AG09309 (cell line): ENCODE measurements around the gene TNFAIP8.

Source experiments
- DNase-seq: peaks from one replicate; pipeline ENCODE4 v3.0.0-alpha.2; 2010; ENCODE audit warnings: low read depth
- H3K4me3 ChIP-seq: 2 replicates; pipeline ENCODE4 v1.5.1; 2011; ENCODE audit warnings: mild to moderate bottlenecking, low read depth, low read length, moderate library complexity; ENCODE audit not compliant: control insufficient read depth
- TF ChIP-seq, protein P1 (sequence below): IDR thresholded peaks from 2 replicates; pipeline ENCODE4 v1.5.1; 2011; ENCODE audit warnings: mild to moderate bottlenecking, low read depth, low read length, inconsistent platforms; ENCODE audit not compliant: insufficient read depth, control insufficient read depth; ENCODE audit errors: missing control alignments

Gene TNFAIP8

DNA sequence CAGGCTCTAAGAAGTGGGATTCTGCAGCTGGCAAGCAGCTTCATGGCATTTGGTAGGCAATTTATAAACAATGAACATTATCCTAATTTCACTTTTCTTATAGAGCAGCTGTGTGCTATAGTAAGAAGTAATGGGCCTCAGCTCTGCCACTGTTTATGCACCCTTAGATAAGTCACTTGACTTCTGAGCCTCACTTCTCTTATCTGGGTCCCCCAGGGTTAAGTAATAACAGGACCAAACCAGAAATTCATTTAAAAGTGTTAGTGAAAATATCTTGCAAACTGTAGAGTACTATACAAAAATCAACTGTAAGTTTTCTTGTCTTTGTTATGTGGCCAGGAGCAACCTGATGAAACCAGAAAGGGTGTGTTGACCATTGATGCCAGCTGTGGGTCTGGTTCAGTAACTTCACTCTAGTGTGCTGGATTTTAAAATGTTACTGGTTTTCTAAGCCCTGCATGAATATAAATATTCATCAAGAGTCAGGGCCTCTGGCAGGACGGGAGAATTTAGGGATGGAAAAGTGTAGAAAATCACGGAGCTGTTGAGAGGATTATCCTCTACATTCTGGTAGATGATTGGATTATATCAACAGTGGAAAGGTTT, 24.2 kb downstream of the TNFAIP8 start:
- no peak overlapping the region for H3K4me3 ChIP-seq
- TF ChIP-seq, protein P1, sequence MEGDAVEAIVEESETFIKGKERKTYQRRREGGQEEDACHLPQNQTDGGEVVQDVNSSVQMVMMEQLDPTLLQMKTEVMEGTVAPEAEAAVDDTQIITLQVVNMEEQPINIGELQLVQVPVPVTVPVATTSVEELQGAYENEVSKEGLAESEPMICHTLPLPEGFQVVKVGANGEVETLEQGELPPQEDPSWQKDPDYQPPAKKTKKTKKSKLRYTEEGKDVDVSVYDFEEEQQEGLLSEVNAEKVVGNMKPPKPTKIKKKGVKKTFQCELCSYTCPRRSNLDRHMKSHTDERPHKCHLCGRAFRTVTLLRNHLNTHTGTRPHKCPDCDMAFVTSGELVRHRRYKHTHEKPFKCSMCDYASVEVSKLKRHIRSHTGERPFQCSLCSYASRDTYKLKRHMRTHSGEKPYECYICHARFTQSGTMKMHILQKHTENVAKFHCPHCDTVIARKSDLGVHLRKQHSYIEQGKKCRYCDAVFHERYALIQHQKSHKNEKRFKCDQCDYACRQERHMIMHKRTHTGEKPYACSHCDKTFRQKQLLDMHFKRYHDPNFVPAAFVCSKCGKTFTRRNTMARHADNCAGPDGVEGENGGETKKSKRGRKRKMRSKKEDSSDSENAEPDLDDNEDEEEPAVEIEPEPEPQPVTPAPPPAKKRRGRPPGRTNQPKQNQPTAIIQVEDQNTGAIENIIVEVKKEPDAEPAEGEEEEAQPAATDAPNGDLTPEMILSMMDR, result no peak
- no peak for DNase-seq

- DNase-seq, result no peak
- TF ChIP-seq, protein P1, result no peak
These were observed 26.4 kb downstream of the TNFAIP8 start for GRCh38 chr5:119382169-119382568.

DNA sequence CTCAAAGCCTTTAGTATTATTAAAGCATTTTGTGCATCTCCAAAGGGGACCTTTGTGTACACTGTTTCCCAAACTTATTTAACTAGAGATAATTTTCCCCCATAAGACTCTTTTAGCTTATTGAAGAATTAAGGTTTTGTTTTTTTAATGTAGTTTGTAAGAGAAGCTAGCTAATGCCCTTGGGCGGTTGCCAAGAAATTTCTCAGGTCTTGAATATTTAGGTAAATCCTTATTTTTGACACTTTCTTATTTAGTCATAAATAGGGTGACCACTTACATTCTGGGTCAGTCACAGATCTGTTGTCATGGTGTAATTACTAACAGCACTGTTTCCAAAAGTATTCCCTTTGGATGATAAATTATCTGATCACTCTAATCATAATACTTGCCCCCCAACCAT, 27.2 kb downstream of the TNFAIP8 start:
- H3K4me3 ChIP-seq, result no peak overlapping the region
- DNase-seq, result no peak
- TF ChIP-seq, protein P1, result no peak

More at GRCh38 chr5:119382169-119382568, 26.4 kb downstream of the TNFAIP8 start:
- no peak overlapping the region for H3K4me3 ChIP-seq

DNA sequence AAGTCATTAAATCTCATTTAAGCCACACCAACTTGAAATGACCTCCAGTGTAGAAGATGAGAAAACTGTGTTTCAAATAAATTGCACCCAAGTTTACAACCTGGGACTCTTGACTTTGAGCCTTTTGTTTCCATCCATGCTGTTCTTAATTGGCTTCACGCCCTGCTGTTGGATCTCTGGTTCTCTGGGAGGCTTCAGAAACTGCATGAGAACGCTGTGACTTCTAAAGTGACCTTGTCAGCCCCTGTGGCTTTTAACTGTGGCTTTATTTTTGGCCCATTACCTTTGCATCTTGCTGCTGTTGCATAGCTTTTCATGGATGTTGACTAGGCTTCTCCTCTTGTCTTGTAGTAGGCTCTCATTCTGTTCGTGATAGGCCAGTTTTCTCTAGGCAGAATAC, 29.3 kb downstream of the TNFAIP8 start:
- DNase-seq, result no peak
- TF ChIP-seq, protein P1, result no peak
- no peak overlapping the region for H3K4me3 ChIP-seq

GRCh38 chr5:119385536-119386128, 29.8 kb downstream of the TNFAIP8 start:
- no peak overlapping the region for H3K4me3 ChIP-seq
- TF ChIP-seq, protein P1, result no peak
- no peak for DNase-seq

- no peak for DNase-seq
- TF ChIP-seq, protein P1, result no peak
- H3K4me3 ChIP-seq, result no peak overlapping the region
These were observed 31.0 kb downstream of the TNFAIP8 start for GRCh38 chr5:119386596-119387344.
